Measurements from ENCODE around the gene ID3.

DNA sequence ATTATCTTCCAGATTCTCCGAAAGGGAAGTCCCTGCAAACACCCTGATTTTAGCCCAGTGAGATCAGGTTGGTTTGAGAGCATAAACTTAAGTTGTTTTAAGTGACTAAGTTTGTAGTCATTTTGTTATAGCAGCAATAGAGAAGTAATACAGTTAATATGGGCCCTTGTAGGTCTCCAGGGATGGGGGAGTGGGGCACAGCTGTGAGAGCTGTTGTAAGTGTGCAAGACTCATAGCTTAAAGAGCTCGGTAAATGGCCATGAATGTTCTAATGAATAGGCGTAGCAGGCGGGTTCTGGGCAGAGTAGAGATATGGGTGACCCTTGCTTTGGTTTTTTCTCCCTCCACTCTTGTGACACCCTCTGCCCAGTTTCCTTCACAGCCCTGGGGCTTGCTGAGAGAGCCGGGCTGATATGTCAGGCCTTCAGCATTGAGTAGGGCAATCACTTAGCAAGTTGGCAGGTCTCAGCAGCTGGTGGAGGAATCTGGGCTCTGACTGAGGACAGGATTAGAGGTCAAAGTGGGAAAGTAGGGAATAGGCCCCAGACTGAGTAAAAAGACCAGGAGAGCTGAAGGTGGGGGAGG is 16.0 kb upstream of the ID3 start:
- TF ChIP-seq EZH2 (IDR thresholded peaks at IDR 0.05; ENCODE audit: borderline replicate concordance, insufficient read depth, low read length, poor library complexity, severe bottlenecking) (no peak), EP300 (conservative IDR thresholded peaks at IDR 0.05; ENCODE audit: poor library complexity, severe bottlenecking) (no peak), TAF1 (IDR thresholded peaks at IDR 0.05; ENCODE audit: low read depth) (no peak)
- TF ChIP-seq, protein P1, sequence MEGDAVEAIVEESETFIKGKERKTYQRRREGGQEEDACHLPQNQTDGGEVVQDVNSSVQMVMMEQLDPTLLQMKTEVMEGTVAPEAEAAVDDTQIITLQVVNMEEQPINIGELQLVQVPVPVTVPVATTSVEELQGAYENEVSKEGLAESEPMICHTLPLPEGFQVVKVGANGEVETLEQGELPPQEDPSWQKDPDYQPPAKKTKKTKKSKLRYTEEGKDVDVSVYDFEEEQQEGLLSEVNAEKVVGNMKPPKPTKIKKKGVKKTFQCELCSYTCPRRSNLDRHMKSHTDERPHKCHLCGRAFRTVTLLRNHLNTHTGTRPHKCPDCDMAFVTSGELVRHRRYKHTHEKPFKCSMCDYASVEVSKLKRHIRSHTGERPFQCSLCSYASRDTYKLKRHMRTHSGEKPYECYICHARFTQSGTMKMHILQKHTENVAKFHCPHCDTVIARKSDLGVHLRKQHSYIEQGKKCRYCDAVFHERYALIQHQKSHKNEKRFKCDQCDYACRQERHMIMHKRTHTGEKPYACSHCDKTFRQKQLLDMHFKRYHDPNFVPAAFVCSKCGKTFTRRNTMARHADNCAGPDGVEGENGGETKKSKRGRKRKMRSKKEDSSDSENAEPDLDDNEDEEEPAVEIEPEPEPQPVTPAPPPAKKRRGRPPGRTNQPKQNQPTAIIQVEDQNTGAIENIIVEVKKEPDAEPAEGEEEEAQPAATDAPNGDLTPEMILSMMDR (IDR thresholded peaks at IDR 0.05; ENCODE audit: poor library complexity, severe bottlenecking), result no peak

All from neural cell (in vitro differentiated cells).